Measurements from ENCODE around the gene SERPINA12.
A peak's percentile ranks its signal among the peaks of the same experiment; 100 is the strongest.

SERPINA12 gene, protein sequence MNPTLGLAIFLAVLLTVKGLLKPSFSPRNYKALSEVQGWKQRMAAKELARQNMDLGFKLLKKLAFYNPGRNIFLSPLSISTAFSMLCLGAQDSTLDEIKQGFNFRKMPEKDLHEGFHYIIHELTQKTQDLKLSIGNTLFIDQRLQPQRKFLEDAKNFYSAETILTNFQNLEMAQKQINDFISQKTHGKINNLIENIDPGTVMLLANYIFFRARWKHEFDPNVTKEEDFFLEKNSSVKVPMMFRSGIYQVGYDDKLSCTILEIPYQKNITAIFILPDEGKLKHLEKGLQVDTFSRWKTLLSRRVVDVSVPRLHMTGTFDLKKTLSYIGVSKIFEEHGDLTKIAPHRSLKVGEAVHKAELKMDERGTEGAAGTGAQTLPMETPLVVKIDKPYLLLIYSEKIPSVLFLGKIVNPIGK

DNA sequence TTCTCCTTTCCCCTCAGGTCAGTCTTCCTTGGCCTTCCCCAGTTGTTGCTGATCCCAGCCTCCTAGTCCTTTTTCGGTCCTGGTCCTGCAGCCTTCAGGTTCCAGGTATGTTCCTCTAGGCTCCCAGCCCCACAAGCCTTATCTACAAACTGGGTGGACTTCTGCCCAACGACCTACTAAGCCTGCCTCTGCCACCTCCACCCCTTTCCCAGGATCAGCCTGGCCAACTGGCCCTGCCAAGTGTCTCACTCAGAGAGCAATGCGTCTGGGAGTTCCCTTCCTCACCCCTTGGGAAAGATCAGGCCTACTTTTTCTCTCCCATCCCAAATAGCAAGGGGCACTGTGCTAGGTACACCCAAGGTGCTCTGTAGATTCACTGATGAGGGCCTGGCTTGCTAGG, at the start of gene SERPINA12:
TSS of gene SERPINA12 (minus strand) at position 114 of the 400 bp plus-strand sequence. CDS start 11,072 bp downstream, outside the sequence.
- DNase-seq, result no peak

DNA sequence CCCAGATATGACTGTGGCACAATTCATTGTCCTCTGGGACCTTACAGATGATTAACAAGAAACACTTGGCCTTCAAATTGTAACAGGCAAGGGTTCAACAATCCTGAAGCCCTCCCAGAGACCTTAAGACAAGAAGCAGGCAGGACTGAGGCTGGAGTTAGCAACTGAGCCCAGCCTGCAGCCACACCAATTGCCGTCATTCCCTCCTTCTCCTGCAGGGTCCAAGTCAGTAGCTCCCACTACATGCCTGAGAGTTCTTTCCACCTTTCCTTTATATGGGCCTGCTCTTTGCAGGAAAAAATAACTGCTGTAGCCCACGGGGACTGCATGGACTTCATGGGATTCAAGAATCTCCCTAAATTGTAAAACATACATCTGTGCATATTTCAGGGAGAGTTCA, 49.6 kb upstream of the SERPINA12 start:
- no peak for DNase-seq

DNA sequence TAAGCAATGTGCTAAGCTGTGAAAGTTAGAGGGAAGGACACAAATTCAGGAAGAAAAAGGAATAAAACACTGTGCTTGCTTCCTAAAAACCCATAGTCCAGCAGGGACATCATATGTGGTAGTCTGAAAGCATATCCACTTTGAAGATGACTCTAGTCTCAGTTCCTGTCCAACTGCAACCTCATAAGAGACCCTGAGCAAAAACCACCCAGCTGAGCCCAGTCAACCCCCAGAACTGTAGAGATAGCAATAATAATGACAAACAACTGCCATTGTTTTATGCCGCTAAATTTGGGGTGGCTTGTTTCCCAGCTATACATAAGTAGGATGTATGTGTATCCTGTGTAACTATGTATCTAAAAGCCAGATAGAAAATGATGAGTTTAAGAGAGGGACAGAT, 48.1 kb upstream of the SERPINA12 start:
- DNase-seq, result no peak

DNA sequence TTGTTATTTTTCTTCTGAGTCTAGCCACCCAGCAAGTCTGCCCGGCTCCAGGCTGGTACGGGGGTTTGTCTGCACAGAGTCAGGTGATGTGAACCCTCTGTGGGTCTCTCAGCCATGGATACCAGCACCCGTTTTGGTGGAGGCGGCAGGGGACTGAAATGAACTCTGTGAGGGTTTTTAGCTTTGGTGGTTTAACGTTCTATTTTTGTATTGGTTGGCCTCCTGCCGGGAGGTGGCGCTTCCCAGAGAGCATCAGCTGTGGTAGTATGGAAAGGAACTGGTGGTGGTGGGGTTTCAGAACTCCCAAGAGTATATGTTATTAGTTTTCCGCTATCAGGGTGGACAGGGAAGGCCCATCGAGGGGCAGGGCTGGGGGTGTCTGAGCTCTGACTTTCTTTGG, 46.7 kb upstream of the SERPINA12 start:
- no peak for DNase-seq

DNA sequence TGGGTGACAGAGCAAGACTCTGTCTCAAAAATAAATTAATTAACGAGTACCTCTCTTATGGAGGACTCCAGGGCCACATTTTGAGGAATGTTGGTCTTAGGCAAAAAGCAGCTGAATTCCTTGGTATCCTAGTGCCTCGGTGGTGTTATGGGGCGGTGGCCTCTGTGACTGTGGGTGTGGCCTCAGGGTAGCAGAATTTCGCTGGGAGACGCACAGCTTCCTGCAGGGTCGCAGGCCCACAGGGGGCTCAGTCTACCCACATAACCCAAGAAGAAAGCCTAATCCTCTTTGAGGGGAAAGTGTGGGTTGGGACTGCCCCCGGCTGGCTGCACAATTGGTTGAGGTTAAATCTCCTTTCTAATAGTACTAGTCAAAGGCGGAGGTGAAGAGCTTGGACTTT, 40.8 kb upstream of the SERPINA12 start:
- DNase-seq, result no peak

DNA sequence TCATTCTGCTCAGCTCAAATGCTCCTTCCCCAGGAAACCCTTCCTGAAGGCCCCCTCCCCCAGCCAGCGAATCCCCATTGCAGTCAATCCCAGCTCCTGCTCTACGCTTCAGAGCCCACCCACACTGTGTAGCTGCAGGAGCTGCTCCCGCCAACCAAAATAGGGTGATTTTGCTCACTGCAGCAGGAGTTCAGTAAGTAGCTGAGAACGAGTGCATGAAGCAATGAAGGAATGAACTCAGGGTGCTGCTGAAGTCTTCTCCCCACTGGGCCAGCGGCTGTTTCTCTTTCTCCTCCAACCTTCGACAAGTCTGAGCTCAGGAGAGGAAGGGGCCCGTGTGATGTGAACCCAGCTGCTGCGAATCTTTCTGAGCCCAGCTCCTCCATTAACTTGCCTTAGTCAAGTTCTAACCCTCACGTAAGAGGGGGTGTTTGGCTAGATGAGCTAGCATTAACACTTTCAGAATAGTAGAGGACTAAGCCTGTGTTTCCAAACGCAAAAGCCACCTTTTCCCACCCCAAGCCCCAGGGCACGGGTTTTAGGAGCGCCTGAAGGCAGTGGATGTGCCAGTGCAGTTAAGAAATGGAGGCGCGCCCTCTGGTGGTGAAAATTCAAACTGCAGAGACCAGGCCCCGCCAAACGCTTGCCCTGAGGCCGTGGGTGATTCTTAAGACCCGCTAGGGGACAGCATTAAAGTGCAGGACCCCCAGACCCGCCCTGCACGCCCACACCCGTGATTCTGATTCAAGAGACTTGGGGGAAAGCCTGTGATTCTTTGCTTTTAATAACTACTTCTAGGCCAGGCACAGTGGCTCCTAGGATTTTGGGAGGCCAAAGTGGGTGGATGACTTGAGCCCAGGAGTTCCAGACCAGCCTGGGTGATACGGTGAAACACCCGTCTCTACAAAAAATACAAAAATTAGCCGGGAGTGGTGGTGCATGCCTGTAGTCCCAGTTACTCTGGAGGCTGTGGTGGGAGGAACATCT, 40.0 kb upstream of the SERPINA12 start:
- DNase-seq, result peak; percentile 27

DNA sequence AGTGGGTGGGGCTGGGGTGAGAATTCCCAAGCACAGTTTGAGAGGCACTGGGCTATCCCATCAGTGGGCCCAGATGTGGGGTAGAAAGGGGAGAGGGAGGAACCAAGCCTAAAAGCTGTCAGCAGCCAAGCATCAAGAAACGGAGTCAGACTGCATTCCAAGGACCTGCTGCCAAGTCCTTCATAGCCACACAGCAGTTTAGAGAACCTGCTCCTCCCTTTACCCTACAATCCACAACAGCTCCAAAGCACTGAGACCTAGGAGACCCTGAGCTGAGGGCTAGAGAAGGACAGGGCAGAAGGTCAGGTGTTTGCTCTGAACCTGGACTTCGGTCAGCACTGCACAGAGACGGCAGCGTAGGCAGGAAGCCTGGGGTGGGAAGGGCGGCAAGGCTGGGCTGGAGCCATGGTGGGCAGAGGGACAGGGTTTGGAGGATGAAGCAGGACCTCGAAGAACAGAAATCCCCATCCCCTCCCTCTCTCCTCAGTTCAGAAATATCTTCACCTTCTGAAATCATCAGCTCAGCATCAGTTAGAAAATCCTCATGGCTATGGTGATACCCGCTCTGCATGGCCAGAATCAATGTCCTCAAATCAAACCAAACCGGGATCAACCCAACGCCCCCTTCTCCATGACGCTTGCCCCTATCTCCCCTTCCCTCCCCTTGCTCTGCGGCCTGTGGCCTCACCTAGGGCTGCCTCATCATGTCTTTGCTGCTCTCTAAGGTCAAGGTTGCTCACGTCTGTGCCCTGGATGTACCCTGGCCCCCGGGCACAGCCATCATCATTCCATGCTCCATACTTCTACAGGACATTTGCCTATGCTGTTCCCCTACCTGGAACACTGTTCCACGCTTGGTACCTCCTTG, 39.1 kb upstream of the SERPINA12 start:
- DNase-seq, result no peak

DNA sequence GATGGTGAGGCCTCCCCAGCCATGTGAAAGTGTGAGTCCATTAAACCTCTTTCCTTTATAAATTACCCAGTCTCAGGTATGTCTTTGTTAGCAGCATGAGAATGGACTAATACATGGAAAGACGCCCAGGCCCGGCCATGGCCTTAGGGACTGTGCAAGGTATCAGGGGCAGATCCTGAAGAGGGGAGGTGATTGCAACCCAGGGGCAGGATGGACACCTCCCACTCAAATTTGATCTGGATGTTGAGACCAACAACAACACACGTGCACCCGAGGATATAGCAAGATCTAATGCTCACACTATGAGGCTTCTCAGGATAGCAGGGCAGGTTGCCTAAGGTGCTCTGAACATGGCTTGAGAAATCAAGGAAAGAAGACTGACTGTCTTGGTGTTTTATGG, 38.5 kb upstream of the SERPINA12 start:
- no peak for DNase-seq

DNA sequence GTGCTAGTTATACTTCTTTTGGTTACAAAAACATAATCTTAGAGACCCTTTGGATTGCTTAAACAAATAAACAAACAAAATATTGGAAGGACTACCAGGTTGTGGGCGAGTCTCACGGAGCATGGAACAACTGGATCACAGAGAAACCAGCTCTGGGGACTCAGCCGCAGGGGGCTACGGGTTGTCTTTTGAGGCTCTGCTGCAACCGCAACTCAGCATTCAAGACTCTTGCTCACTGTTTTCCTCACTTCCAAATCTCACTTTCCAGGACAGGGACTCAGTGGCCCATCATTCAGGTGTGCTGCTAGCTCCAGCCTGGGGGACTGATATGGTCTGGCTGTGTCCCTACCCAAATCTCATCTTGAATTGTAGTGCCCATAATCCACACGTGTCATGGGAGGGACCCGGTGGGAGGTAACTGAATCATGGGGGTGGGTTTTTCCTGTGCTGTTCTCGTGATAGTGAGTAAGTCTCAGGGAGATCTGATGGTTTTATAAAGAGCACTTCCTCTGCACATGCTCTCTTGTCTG, 37.9 kb upstream of the SERPINA12 start:
- DNase-seq, result no peak

DNA sequence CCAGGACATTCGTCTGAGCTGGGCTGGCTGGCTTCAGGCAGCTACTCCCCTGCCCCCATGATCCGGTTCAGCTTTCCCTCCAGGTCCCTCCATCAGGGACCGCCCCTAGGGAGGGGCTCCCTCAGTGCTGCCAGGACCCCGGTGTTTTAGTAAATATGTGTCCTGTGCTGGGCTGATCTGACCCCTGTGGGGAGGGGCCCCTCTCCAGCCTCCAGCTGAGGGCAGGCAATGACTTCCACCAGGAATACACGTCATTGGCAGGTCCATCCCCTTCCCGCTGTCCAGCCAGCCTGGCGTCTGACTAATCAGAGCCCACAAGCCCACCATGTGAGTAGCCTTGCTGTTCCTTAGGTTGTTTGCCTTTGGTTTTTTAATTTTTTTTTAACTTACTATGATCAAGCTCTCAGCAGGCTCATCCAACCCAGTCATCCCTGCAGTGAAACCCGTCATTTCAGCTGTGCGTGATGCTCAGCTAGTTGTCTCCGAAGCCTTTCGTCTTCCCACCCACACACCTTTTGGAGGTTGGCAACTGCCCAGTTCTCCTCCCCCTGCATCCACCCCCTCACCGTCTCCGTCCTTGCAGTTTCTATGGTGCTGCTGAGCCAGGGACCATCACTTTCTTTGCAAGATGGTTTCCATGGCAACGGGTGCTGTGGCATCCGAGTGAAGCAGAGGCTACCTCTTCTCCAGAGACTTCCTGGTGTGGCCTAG, 36.0 kb upstream of the SERPINA12 start:
- no peak for DNase-seq

DNA sequence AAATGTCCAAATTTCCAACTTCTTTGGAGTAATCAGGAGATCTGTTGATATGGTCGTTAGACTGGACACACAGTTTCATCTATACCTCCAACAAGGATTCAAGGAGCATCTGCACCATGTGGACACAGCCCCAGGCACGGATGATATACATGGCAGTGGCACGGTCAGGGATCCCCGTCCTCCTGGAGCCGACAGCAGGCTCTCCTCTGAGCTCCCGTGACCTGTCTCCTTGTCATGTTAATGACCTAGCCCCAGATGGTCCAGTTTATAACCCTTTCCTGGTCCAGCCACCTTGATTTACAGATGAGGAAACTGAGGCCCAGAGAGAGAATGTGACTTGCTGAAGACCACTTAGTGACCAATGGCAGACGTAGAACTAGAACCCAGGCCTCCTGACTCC, 35.5 kb upstream of the SERPINA12 start:
- DNase-seq, result no peak

DNA sequence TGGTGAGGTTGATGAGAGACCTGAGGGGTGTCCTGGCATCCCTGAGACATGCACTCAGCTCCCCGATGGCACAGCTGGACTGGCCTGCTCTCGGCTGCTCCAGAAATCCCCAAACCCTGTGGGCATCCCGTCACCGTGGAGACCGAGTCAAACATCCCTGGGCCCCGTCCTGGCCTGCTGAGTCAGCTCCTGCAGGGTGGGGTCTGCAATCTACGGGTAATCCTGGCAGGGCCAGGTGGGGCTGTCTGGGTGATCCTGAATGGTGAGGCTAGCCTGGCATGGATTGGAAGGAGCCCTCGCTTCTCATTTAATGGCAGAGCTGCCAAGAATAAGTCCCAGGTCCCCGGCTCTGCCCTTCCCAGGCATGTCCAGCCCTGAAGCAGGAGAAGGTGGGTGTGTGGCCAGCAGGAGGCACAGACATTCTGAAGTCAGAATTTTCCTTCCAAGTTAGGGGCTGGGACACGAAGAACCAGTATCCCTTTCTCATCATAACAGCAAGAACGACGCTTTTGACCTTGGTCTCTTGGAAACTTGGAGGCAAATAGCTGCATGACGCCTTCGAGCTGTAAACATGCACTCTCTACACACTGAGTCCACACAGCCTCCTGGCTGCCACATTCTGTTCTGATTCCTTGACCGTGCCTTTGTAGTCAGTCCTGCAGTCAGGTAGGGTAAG, 34.3 kb upstream of the SERPINA12 start:
- no peak for DNase-seq

DNA sequence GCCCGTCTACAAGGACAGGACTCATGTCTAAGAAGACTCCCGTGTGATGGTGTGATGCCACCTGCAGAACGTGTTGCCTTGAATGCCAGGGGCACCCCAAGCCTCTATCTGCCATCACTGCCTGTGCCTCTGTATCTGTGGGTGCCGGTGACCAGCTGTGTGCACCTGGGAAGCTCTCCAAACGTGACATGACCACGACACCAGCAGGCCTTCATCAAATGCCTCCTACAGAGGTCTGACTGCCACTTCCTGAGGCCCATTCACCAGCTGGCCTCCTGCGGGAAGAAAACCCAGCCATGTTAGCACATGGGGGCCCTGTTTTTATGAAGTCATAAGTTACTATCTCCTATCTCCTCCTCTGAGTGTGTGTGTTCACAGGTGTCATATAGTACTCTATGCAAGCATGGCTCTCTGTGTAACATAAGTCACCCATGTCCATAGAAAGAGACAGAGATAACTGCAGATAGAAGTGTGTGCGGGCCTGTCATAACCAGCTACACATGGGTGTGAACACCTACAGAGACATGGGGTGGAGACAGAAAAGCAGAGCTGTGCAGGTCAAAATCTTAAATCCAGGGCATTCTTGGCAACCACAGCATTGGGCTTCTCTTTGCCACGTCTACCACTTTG, 33.7 kb upstream of the SERPINA12 start:
- no peak for DNase-seq

DNA sequence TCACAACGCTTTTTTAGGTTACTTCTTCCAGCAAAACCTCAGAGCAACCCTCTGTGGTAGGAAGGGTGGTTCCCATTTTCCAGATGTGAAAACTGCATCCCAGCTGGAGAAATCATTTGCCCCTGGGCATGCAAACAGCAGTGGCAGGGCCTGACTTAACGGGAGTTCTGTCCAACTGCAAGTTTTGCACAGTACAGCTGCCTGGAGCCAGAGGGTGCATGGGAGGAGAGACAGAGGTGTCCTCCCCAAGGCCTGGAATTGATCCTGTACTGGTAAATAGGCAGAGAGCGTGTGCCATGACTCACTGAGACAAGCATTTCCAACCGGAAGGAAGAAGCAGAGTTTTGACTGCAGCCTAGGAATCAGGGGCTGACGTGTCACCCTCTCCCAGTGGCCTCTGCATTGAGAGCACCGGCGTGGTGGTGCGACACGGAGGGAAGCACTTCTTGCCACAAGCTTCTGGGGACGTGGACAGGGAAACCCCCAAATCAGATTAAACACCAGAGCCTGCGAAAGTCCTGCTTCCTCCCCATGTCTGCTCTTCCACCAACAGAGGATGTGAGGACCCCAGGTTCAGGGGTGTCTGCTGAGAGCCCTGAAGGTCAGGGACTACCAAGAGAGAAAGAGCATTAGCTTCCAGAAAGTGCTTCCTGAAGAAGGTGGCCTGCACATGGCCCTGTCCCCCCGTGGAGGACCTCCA, 33.0 kb upstream of the SERPINA12 start:
- no peak for DNase-seq

DNA sequence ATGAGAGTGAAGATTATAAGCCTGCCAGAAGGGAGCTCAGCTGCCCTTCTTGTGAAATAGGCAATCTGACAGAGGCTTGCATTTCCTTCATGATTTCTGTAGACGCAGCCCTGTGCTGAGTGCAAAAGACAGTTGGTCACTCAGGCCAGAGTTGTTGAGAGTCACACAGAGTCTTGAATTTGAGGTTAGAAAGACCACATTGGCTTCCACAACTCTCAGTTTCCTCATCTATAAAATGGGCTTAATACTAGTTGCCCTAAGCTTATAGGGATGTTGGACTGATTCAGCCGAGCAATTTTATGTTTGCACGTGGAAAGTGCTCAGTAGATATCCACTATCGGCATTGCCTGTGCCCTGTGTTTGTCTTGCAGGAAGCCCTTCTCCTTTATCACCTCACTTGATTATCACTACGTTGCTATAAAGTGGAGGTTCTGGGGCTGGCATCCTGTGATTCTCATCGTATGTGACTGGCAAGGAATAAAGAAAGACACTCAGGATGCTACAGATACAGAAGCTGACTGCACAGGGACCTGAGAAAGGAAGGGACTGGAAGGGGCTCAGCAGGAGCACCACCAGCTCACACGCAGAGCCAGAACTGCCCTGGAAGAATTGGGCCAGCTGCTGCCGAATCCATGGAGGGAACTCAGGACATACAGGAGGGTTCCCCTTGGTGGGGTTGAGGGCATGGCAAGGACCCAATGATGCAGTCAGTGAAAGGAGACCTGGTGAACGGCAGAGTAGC, 32.1 kb upstream of the SERPINA12 start:
- no peak for DNase-seq

DNA sequence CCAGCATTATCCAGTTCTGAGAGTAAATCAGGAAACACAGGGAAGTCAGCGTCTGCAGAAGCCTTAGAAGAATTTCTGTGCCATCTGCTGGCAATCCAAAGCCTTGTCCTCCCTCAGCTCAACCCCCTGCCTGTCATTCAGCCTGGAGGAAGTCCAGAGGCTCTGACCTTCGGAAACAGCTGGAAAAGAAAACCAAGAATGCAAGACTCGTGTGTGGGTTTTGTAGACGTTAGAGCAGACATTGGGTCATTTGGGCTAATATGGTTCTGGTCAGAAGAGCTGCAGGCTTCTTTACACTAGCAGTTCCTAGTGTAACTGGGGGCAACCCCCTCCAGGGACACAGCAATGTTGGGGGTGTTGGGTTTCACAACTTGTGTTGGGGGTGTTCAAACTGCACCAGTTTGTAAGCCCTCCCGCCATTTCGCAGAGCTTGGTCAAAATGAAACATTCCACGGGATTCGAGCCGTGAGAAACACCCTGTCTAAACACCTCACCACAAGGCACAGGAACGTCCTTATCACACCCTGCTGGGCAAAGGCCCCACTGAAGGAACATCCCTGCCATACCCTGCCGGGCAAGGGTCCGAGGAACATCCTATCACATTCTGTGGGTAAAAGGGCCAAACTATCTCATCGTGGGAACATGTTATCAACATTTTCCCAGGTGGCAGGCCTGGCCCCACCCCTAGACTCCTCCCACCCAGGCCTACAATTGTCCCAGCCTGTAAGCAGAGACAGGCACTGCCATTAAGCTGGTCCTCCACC, 30.9 kb upstream of the SERPINA12 start:
- no peak for DNase-seq

DNA sequence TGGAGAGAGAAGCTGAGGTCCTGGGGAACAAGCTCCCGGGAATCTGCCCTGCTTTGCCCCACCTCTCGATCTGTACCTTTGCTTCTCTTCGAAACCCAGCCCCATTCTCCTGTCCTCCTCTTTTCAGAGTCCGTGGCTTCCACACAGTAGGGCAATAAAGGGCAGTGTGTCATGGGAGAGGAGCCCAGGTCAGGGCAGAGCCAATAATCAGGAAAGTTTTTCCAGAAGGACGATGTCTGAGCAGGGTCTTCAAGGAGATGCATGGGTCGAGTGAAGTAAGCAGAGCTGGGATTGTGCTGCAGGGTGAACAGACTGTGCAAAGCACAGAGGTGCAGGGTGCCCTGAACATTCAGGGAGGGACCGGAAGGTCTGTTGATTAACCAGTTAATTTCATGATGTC, 29.9 kb upstream of the SERPINA12 start:
- no peak for DNase-seq

DNA sequence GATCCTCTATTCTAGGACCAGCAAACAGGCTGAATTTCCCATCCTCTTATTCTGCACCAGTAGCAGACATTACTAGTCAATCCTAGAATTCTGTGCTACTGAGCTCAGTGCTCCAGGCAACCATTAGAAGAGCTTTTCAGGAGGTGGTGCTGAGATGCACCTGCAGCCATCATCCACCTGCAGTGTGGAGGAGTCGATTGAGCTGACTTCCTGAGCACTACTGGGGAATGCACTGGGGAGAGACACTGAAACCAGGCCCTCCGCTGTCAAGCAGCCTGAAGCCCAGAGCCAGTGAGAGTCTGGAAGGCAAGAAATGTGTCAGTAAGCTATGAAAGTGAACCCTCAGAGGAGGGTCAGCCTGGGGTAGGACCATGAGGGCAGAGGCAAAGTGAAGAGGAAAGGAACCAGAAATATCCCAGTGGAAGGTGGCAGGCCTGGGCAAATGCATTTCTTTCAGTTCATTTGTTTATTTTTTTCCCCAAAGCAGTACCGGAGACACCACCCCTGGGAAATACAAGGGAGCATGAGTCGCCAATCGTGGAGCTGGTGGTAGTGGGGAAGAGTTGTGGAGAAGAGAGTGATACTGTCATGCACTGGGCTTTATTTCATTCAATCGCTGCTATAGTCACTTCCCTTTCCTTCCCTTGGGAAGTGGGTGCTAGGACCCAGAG, 28.9 kb upstream of the SERPINA12 start:
- no peak for DNase-seq

Data from NCI-H526 treated with DMSO at 0.1 percent for 48 hours (cell line).